ENCODE results near the gene SNX17.
"Not testable (repeated sequence)": the region's sequence is repeated elsewhere in the genome, so short reads cannot be mapped to it uniquely, and the experiment has no call there.

The SNX17 gene

GRCh38 chr2:27422958-27423357, 52.5 kb downstream of the SNX17 start:
- Histone ChIP-seq H3K9me3 (ENCODE audit: low read length) (no peaks in the 10 kb centered on the region), H2AFZ (ENCODE audit: low read length) (no peak overlapping the region), H3K4me3 (ENCODE audit: low read depth, low read length, poor library complexity, severe bottlenecking) (no peak overlapping the region), H3K4me1 (ENCODE audit: insufficient read depth, low read length, severe bottlenecking) (peaks cover 5% of the 10 kb centered on the region), H3K9me2 (ENCODE audit: low read depth, low read length) (no peaks in the 10 kb centered on the region), H3K27ac (ENCODE audit: low read depth, low read length, poor library complexity, severe bottlenecking) (no peak overlapping the region), H3K36me3 (ENCODE audit: insufficient read depth, low read length) (no peaks in the 10 kb centered on the region), H4K20me1 (ENCODE audit: insufficient read depth, low read length) (no peaks in the 10 kb centered on the region), H3K9ac (ENCODE audit: low read length) (no peak overlapping the region), H3K27me3 (ENCODE audit: insufficient read depth, low read length) (no peaks in the 10 kb centered on the region), H3F3A (ENCODE audit: insufficient read depth, low read length) (no peaks in the 10 kb centered on the region), H3K4me2 (ENCODE audit: low read length) (no peak overlapping the region), H3K79me2 (ENCODE audit: insufficient read depth, low read length) (no peaks in the 10 kb centered on the region)
- TF ChIP-seq CTCF (IDR thresholded peaks at IDR 0.05; ENCODE audit: low read length) (no peak), EZH2 (IDR thresholded peaks at IDR 0.05; ENCODE audit: borderline replicate concordance, low read length) (no peak)

GRCh38 chr2:27425039-27425438, 54.6 kb downstream of the SNX17 start:
- H3K36me3 ChIP-seq (ENCODE audit: insufficient read depth, low read length); H3K9me2 ChIP-seq (ENCODE audit: low read depth, low read length); H3K9ac ChIP-seq (ENCODE audit: low read length); H3K9me3 ChIP-seq (ENCODE audit: low read length); H4K20me1 ChIP-seq (ENCODE audit: insufficient read depth, low read length); H3F3A ChIP-seq (ENCODE audit: insufficient read depth, low read length); H3K27ac ChIP-seq (ENCODE audit: low read depth, low read length, poor library complexity, severe bottlenecking); H3K4me3 ChIP-seq (ENCODE audit: low read depth, low read length, poor library complexity, severe bottlenecking); H3K27me3 ChIP-seq (ENCODE audit: insufficient read depth, low read length); H2AFZ ChIP-seq (ENCODE audit: low read length); H3K4me2 ChIP-seq (ENCODE audit: low read length): not testable (repeated sequence)
- Histone ChIP-seq H3K4me1 (ENCODE audit: insufficient read depth, low read length, severe bottlenecking) (peaks cover 14% of the 10 kb centered on the region), H3K79me2 (ENCODE audit: insufficient read depth, low read length) (peaks cover 10% of the 10 kb centered on the region)
